ENCODE data around the gene TTLL6. TPM values are rescaled to one million over a fixed set of nuclear protein-coding genes. Genes with fewer than 3 reads are reported as not detected.
"Not testable (repeated sequence)": the region's sequence is repeated elsewhere in the genome, so short reads cannot be mapped to it uniquely, and the experiment has no call there.

TTLL6 gene
- total RNA-seq, result 1.1 TPM

DNA sequence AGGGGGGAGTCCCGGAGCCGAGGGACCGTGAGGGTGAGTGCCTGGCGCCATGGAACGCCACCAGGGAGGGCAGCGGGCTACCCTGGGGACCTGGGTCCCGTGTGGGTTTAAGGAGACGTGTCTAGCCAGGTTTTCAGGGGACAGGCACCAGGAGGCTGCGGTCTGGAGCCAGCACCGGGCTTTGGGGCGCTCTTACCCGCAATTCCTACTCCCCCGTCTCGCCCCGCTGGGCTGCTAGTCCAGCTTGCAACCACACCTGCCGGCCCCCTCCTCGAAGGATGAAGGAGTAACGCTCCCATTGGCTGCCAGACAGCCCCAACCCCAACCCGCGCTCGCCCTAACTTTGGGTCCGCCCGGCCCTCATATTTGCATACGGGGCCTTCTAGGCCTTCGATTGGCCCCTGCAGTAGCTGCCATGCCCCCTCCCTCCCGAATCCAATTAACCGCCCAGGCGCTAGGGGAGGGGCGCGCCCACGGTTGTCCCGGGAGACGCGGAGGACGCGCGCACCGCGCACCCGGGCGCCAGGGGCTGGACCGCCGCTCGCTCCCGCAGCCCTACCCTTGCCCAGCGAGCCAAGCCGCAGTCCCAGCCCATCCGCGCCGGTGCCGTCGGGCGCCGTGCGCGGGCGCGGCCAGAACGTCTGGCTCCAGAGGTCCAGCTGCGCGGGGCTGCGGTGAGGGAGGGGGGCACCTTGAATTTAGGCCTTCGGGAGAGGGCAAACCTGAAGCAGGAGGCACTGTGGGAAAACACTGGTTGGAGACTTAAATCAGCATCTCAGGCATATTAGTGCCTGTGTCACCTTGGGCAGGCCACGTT is at the start of gene TTLL6:
TTLL6 (minus strand) TSS at position 456 of the 817 bp plus-strand sequence; CDS start at position 299, 157 bp downstream.
- peak; percentile 52 to 92 (median 90) for DNase-seq (ENCODE audit: low read depth in 2 of 3, low spot score in 2 of 3)

DNA sequence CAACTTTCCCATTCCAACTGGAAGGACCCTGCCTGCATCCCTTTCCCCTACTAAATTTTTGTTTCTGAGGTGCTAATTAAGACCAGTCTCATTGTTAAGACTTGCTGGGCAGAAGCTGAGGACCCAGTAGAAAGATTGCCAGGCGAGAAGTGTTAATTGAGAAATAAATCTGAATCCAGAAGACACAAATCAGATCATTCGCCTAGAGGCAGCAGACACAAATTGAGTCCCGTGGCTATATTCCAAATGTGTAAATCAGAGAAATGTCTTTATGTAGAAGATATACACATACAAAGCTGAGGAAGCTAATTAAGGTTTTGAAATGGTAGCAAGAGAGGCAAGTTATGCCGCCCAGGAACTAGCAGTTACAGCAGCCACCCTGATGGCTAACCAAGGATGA is 43.4 kb upstream of the TTLL6 start:
- no peak for DNase-seq (ENCODE audit: low read depth in 2 of 3, low spot score in 2 of 3)

DNA sequence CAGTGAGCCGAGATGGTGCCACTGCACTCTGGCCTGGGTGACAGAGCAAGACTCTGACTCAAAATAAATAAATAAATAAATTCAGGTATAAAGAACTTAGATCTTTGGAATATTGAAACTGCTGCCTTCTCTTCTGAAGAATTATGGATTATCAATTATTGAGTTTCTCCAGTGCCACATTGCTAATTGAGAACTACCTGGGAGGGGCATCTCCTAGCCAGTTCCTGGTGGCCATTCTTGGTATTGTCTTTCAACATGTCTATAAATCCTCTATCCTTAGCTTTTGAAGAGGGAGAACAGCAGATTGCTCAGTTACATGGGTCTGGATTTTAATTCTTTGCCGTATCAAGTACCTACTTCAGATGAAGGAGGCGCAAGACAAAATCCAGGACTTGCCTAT is 43.0 kb upstream of the TTLL6 start:
- no peak for DNase-seq (ENCODE audit: low read depth in 2 of 3, low spot score in 2 of 3)

DNA sequence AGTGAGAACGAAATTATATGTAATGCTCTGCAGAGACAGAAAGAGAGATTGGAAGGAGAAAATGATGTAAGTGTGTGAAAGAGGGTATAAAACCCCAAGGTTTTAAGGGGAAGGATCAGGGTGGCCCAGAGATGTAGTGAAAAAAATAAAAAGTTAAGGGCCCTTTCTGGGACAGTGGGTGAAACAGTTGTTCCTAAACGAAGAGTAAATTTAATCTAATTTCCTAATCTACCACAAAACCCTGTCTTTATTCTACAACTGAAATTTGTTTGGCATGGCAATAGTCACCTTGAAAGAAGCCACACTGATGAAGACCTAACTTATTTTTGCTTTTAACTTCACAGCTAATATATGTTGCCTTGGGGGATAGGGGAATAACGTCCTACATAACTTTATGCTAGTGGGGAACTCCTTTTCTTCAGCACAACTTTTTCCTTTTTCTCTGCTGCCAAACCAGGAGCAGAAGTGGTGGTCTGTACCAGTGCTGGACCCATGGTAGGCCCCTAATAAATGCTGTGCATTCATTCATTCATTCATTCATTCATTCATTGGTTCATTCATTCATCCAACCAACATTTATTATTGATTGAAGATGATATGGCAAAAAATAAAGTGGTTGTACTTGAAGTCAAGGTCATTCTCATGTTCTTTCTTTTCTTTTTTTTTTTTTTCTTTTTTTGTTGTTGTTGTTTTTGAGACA is 39.2 kb upstream of the TTLL6 start:
- DNase-seq (ENCODE audit: low read depth in 2 of 3, low spot score in 2 of 3), result no peak

DNA sequence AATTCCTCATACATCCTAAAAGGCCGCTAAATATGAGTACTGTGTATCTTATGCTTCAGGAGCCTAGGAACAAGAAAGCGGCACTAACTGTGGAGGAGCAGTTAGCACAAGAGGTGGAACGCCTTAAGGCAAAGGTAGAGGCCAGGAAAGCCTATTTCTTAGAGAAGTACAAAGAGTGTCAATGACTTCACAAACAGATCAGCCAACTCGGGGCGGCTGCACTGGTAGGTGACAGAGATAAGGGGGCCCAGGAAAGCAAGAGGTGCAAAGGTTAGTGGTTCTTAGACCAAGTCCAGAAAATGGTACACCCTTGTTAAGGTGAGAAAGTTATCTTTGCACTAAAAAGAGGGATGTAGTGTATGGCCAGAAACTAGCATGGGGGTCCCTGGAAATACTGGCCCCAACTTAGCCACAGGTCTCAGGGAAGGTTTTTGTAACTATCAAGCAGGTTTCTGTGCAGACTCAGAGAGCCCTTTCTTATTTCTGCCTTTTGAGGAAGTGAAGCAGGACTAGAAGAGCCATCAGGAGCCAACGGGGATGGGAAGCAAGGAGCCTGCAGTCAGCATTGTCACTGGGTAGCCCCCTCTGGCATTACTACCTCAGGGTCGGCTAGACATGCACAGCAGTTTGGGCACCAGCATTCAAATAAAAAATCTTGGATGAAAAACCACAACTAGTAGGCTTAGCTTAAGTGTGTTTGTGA is 37.9 kb upstream of the TTLL6 start:
- no peak for DNase-seq (ENCODE audit: low read depth in 2 of 3, low spot score in 2 of 3)

DNA sequence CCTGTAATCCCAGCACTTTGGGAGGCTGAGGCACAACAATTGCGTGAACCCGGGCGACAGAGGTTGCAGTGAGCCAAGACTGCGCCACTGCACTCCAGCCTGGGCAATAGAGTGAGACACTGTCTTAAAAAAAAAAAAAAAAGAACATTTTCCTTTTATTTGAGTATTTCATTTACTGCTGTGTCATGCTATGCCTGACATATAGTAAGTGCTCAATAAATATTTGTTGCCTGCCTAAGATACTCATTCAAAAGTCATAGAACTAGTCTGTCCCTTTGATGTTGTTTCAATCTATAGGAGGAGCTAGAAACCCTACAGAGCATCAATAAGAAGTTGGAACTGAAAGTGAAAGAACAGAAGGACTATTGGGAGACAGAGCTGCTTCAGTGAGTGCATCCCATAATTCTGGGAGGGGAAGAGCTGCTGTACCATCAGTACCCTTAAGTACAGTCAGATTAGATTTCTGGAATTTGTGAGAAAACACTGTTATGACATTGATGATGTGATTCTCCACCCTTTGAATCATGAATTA is 33.8 kb upstream of the TTLL6 start:
- peak in 1 of 3 donors; percentile 13 for DNase-seq (ENCODE audit: low read depth in 2 of 3, low spot score in 2 of 3)

DNA sequence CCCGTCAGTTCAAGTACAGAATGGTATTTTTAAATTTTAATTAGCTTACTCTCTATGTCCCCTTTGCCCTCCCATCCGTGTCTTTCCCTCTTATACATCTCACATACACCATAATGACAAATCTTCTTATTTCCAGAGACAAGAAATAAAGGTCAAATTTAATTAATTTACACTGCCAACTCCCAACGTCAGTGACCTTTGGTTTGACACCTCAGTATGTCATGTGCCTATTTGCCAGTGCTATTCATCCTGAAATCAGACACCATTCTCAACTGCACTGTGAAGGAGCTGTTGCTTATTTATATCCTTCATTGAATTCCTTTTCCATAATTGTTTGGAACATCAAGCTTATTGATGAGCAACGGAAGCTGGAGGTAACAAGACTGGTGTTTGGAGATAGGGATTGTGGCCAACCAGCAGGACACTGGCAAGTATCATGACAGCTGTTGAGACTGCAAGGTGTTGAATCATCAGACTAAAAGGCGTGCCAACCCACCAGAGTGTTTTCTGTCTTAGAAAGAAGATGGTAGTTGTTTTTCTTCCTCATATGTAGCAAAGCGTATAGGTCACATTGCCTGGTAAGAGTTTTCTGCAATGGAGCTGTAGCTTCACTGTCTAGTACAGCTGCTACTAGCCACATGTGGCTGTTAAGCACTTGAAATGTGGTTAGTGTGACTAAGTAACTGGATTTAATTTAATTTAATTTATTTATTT is 26.3 kb upstream of the TTLL6 start:
- DNase-seq (ENCODE audit: low read depth in 2 of 3, low spot score in 2 of 3), result no peak

DNA sequence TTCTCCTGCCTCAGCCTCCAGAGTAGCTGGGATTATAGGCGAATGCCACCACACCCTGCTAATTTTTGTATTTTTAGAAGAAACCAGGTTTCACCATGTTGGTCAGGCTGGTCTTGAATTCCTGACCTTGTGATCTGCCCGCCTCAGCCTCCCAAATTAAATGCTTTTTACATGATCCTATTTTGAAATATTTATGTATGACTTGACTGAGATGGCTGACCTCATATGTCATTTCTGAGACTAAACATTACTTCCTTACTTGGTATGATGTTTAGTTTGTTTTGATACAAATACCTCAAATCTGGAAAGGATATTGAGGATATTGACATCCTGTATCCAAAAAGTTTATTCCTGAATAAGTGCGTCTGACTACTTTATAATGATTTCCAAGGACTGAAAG is 25.7 kb upstream of the TTLL6 start:
- no peak for DNase-seq (ENCODE audit: low read depth in 2 of 3, low spot score in 2 of 3)

DNA sequence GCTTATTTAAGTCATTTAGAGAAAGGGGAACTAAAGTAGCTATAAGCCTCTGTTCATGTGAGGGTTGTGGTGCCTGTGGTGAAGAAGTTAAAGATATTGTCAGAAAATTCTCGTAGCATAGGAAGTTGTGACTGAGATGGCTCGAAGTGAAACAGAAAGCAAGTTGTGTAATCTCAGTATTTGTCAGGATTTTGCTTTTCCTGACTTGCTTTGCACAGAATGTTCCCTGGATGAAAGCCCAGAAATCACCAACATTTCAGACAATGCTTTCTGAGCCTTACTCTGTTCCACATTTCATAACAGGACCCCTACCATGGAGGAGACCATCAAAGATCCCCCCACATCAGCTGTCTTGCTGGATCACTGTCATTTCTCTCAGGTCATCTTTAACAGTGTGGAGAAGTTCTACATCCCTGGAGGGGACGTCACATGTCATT is 24.4 kb upstream of the TTLL6 start:
- peak in 2 of 3 donors; percentile 82 to 88 for DNase-seq (ENCODE audit: low read depth in 2 of 3, low spot score in 2 of 3)

DNA sequence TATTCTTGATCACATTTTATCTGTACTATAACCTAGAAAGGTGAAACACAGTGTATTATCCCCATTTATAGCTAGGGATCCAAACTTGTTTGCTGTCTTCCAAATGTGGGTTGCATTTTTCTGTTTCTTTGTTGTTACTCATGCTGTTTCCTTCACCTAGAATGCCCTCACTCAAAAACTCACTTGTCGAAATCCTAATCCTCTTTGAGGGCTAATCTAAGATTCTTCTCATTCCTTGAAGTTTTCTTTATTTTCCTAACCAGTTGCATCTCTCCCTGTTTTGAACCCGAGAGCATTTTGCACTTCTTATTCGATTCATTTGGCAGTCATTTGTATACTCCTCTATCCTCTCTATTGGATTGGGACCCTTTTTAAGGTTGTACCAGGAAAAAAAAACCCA is 23.4 kb upstream of the TTLL6 start:
- no peak for DNase-seq (ENCODE audit: low read depth in 2 of 3, low spot score in 2 of 3)

DNA sequence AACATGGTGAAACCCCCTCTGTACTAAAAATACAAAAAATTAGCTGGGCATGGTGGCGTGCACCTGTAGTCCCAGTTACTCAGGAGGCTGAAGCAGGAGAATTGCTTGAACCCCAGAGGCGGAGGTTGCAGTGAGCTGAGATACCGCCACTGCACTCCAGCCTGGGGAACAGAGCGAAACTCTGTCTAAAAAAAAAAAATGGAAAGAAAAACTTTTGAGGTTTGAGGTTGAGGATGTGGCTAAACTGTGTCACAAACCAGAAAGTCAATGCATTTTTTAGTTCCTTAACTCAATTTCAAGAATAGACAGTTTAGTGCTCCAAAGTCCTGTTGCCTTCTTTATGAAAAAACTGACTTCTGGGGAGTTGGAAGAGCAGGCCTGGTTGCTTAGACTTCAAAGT is 20.4 kb upstream of the TTLL6 start:
- peak in 2 of 3 donors; percentile 54 to 62 for DNase-seq (ENCODE audit: low read depth in 2 of 3, low spot score in 2 of 3)

DNA sequence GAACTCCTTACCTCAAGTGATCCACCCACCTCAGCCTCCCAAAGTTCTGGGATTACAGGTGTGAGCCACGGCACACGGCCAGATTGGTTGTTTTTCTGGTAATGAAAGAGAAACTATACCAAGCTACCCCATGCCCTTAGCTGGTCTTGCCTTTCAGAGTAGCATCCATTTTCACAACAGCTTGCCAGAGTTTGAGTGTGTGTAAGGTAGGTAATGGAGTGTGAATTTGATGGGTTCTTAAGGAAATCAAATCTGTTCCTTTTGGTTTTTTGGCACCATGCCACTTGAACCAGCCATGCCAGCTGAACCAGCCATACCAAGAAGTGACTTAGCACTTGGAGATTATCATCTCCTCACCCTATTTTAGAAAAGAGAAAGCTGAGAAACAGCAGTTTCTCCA is 18.9 kb upstream of the TTLL6 start:
- DNase-seq (ENCODE audit: low read depth in 2 of 3, low spot score in 2 of 3), result peak in 1 of 3 donors; percentile 47

DNA sequence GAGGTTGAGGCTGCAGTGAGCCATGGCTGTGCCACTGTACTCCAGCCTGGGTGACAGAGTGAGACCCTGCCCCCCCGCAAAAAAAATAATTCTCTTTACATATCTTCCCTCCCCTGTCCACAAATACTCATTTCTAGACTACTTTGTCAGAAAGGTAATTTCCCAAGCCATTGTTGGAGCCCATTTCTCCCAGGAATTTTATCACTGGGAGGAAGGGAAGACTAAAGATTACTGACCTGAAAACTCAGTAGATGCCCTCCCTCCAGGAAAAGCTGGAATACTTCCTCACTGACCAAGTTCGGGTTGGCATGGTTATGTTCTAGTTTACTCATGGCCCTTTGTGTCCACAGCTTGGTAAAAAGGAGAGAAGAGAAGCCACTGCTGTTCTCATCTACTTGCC is 17.9 kb upstream of the TTLL6 start:
- no peak for DNase-seq (ENCODE audit: low read depth in 2 of 3, low spot score in 2 of 3)

DNA sequence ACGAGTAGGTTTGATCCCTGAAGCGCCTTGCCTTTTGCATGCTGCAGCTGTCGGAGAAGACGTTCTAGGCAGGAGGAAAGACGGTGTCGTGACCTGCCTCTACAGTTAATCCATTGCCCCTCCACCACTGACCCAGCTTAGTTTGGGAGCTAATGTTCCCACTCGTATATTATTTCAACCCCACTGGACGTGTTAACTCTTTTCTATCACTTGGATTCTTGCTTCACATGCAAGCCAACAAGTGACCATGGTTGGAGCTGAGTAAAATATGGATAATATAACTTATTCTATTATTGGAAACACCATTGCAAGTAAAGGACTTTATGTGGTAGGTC is 14.5 kb upstream of the TTLL6 start:
- no peak for DNase-seq (ENCODE audit: low read depth in 2 of 3, low spot score in 2 of 3)

DNA sequence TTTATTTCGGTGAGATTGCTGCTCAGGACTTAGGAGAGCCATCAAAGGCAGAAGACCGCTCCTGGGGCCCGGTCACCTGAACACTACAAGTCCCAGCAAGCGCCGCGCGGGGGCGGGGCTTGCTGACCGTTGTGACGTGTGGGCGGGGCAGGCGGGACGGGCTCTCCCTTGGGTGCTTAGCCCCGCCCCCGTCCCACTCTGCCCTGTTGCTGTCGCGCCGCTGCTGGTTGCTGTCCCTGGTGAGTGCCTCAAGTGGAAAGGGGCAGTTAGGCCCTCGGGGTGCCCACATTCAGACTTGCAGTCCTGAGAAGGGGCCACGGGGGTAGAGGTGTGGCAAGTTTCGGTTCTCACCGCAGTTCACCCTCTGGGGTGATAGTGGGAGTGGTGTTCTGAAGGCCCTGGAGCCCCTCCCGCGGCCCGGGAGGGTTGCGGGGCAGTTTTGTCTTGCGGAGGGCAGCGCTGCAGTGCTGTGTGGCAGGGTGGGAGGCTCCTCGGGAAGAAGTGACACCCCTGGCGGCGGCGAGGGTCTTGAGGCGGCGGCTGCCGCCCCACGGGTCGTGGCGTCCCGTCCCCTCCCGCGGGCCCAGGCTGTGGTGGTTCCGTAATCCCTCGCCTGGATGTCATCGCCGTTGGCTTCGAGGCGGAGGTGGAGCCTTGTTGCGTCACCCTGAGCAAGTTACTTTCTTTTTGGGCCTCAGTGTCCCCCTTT is 14.0 kb upstream of the TTLL6 start, which contains the start of gene CALCOCO2:
CALCOCO2 (plus strand) TSS at position 196 of the 709 bp plus-strand sequence. CDS start 10,673 bp downstream, outside the sequence.
- DNase-seq (ENCODE audit: low read depth in 2 of 3, low spot score in 2 of 3), result peak; percentile 84 to 93 (median 93)

DNA sequence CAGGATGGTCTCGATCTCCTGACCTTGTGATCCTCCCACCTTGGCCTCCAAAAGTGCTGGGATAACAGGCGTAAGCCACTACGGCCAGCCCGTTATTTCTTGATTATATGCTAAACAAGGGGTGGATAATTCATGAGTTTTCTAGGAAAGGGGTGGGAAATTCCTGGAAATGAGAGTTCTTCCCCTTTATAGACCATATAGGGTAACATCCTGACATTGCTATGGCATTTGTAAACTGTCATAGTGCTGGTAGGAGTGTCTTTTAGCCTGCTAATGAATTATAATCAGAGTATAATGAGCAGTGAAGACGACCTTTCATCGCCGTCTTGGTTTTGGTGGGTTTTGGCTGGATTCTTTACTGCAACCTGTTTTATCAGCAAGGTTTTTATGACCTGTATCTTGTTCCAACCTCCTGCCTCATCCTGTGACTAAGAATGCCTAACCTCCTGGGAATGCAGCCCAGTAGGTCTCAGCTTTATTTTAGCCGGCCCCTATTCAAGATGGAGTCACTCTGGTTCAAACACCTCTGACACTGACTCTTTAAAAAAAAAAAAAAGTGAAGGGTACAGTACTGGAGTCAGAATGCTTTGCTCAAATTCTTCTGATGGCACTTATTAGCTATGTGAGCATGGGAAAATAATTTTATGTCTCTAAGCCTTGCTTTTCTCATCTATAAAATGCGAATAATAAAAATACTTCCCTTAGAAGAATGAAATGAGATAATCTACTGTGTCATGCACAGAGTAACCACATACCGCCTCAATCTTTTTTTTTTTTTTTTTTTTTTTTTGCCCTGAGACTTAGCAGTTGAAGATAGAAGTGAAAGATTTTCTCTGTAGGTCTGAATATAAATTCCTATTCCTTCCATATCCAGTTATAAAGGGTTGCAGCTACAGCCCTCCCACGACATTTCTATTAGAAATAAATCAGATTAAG is 8.7 kb upstream of the TTLL6 start:
- DNase-seq (ENCODE audit: low read depth in 2 of 3, low spot score in 2 of 3), result no peak

DNA sequence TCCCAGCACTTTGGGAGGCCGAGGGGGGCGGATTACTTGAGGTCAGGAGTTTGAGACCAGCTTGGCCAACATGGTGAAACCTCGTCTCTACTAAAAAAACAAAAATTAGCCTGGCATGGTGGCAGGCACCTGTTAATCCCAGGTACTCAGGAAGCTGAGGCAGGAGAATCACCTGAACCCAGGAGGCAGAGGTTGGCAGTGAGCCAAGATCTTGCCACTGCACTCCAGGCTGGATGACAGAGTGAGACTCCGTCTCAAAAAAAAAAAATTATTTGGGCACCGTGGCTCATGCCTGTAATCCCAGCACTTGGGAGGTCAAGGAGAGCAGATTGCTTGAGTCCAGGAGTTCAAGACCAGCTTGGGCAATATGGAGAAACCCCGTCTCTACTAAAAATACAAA is 3.9 kb upstream of the TTLL6 start:
- not testable (repeated sequence) for DNase-seq (ENCODE audit: low read depth in 2 of 3, low spot score in 2 of 3)

DNA sequence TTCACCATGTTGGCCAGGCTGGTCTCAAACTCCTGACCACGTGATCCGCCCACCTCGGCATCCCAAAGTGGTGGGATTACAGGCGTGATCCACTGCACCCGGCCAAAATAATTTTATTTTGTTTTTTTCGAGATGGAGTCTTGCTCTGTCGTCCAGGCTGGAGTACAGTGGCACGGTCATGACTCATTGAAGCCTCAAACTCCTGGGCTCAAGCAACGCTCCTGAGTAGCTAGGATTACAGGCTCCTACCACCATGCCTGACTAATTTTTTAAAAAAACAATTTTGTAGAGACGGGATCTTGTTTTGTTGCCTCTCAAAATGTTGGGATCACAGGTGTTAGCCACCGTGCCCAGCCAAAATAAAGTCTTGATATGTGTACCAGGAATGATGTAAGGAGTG is 2.4 kb upstream of the TTLL6 start:
- DNase-seq (ENCODE audit: low read depth in 2 of 3, low spot score in 2 of 3), result no peak

DNA sequence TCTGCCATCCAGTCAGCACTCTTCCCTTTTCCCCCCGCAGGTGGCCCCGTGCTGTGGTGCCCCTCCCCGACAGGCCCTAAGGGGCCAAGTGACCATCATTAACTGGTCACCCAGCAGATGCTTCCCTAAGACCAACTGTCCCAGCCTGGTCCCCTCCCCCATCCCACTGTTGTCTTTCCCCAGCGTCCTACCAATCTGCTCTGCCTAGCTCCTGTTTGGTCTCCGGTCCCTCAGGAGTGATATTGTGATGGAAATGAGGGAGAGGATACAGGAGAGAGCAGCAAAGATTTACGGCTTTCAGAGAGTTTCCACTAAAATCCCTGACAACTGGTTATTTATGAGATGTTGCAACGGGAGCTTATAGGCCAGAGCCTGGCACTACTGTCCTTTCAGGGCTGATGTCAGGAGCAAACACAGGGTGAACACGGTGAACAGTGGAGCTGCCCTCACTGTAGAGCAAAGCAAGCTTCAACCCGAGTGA is 1.4 kb upstream of the TTLL6 start:
- no peak for DNase-seq (ENCODE audit: low read depth in 2 of 3, low spot score in 2 of 3)

Data from hematopoietic multipotent progenitor cell (in vitro differentiated cells).